ENCODE data around the gene CLC.

The CLC gene

GRCh38 chr19:39740395-39740794, 2.6 kb upstream of the CLC start (continued):
- TF ChIP-seq ZNF704 (tag by site-specific recombination; IDR thresholded peaks at IDR 0.05) (no peak), ZNF449 (tag by site-specific recombination; IDR thresholded peaks at IDR 0.05) (no peak), ZNF514 (tag by site-specific recombination; IDR thresholded peaks at IDR 0.05) (no peak), SP3 (tag by site-specific recombination; IDR thresholded peaks at IDR 0.05) (no peak), ZNF391 (tag by site-specific recombination; IDR thresholded peaks at IDR 0.05; ENCODE audit: borderline replicate concordance, low read depth) (no peak), ZNF777 (tag by site-specific recombination; IDR thresholded peaks at IDR 0.05; ENCODE audit: borderline replicate concordance) (no peak), ZBTB26 (tag by site-specific recombination; optimal IDR thresholded peaks at IDR 0.05) (no peak)

- CTCF ChIA-PET: interaction anchor here (0.6 to 1.1 kb wide), 2 partner anchors 188 to 235 kb away, joined by 3 read pairs; no protein-coding TSS in a partner anchor
- no peaks in the 10 kb centered on the region for H3K4me1 ChIP-seq (ENCODE audit: control insufficient read depth, insufficient read depth, low read length)
- H3K27ac ChIP-seq (ENCODE audit: extremely low read depth, low read depth, low read length): no peak overlapping the region
- H3K9me3 ChIP-seq (ENCODE audit: control insufficient read depth, insufficient read depth, low read depth, low read length): no peaks in the 10 kb centered on the region; the same call in 1 of the 2 replicates
- H3K36me3 ChIP-seq (ENCODE audit: control insufficient read depth in 2 of 2, insufficient read depth in 1 of 2, low read length in 2 of 2): no peaks in the 10 kb centered on the region
- TF ChIP-seq ZNF776 (tag by site-specific recombination; IDR thresholded peaks at IDR 0.05; ENCODE audit: borderline replicate concordance): no peak
- TF ChIP-seq ZBTB11 (tag by site-specific recombination; conservative IDR thresholded peaks at IDR 0.05; ENCODE audit: low read depth): no peak
- no peak for TF ChIP-seq KLF7 (tag by site-specific recombination; IDR thresholded peaks at IDR 0.05; ENCODE audit: borderline replicate concordance)
- no peak for TF ChIP-seq ZBTB48 (tag by site-specific recombination; IDR thresholded peaks at IDR 0.05)
- TF ChIP-seq ZNF660 (tag by site-specific recombination; IDR thresholded peaks at IDR 0.05): no peak
- no peak for TF ChIP-seq ZNF24 (tag by site-specific recombination; IDR thresholded peaks at IDR 0.05)
- TF ChIP-seq ZNF416 (tag by site-specific recombination; IDR thresholded peaks at IDR 0.05): no peak
- no peak for TF ChIP-seq ZNF184 (tag by site-specific recombination; IDR thresholded peaks at IDR 0.05)
- TF ChIP-seq MYNN (tag by site-specific recombination; IDR thresholded peaks at IDR 0.05; ENCODE audit: borderline replicate concordance): no peak
- no peak for TF ChIP-seq ZNF148 (tag by site-specific recombination; IDR thresholded peaks at IDR 0.05; ENCODE audit: borderline replicate concordance)
- no peak for TF ChIP-seq REST (tag by site-specific recombination; IDR thresholded peaks at IDR 0.05)
- no peak for TF ChIP-seq ZNF202 (tag by site-specific recombination; IDR thresholded peaks at IDR 0.05; ENCODE audit: borderline replicate concordance)
- TF ChIP-seq ZNF138 (tag by site-specific recombination; IDR thresholded peaks at IDR 0.05; ENCODE audit: borderline replicate concordance): no peak
- TF ChIP-seq ZNF366 (tag by site-specific recombination; conservative IDR thresholded peaks at IDR 0.05): no peak
- TF ChIP-seq ZNF354C (tag by site-specific recombination; IDR thresholded peaks at IDR 0.05; ENCODE audit: borderline replicate concordance, low read depth): no peak
- no peak for TF ChIP-seq KLF9 (tag by site-specific recombination; IDR thresholded peaks at IDR 0.05; ENCODE audit: low read depth)
- POLR2A ChIA-PET: no interaction called here
- no peak overlapping the region for H3K4me3 ChIP-seq (ENCODE audit: low read depth, low read length)
Measured at GRCh38 chr19:39738814-39739213, 985 bp upstream of the CLC start.

Data from HEK293 (cell line).